H1 (cell line): Measurements from ENCODE around the gene MEGF11. TPM values are rescaled to one million over a fixed set of nuclear protein-coding genes. Genes with fewer than 3 reads are reported as not detected.

Experiments used
- CTCF ChIA-PET: fragments of 300-600 bp; sonication (Branson Sonifier 250); formaldehyde crosslinking; loops from one replicate; lab custom pipeline; 2021; ENCODE audit not compliant: partially characterized antibody; lab: Charles Lee
- POLR2A ChIA-PET: fragments of 300-600 bp; sonication (Branson Sonifier 250); formaldehyde crosslinking; loops from one replicate; lab custom pipeline; 2021; ENCODE audit warnings: inconsistent platforms; ENCODE audit not compliant: partially characterized antibody; lab: Charles Lee
- DNase-seq, 2 experiments: peaks; one replicate each; pipeline versions ENCODE4 v3.0.0 to v3.0.0-alpha.2; 2010 to 2022; ENCODE audit warnings: low spot score in 2 of 2, low read depth in 1 of 2, mixed read lengths in 1 of 2
- FAIRE-seq: peaks from 2 replicates; lab custom pipeline; 2011; peaks lifted over from hg19 to GRCh38; lab: Jason Lieb, UNC
- H2AFZ ChIP-seq: 2 replicates; pipeline ENCODE4 v1.8.1; 2012; ENCODE audit warnings: low read length, inconsistent platforms
- H2AK5ac ChIP-seq: 2 replicates; pipeline ENCODE4 v1.6.1; 2013; ENCODE audit warnings: low read depth, low read length
- H2BK120ac ChIP-seq: replicated peaks from 2 replicates; pipeline ENCODE3; 2013; ENCODE audit warnings: low read depth, low read length, inconsistent platforms
- H2BK12ac ChIP-seq: 2 replicates; pipeline ENCODE4 v1.6.1; 2013; ENCODE audit warnings: low read depth, low read length
- H2BK15ac ChIP-seq: 2 replicates; pipeline ENCODE4 v1.6.1; 2013; ENCODE audit warnings: low read length
- H2BK20ac ChIP-seq: 2 replicates; pipeline ENCODE4 v1.6.1; 2013; ENCODE audit warnings: low read length
- H2BK5ac ChIP-seq: 2 replicates; pipeline ENCODE4 v1.6.1; 2013; ENCODE audit warnings: low read depth, low read length
- H3K14ac ChIP-seq: 2 replicates; pipeline ENCODE4 v1.6.1; 2013; ENCODE audit warnings: inconsistent platforms; ENCODE audit not compliant: insufficient read length
- H3K18ac ChIP-seq: 2 replicates; pipeline ENCODE4 v1.6.1; 2013; ENCODE audit warnings: low read length; ENCODE audit errors: extremely low read depth
- H3K23ac ChIP-seq: 2 replicates; pipeline ENCODE4 v1.6.1; 2013; ENCODE audit warnings: inconsistent platforms; ENCODE audit not compliant: insufficient read length
- H3K23me2 ChIP-seq: 2 replicates; pipeline ENCODE4 v1.6.1; 2013; ENCODE audit warnings: low read depth, low read length
- H3K27ac ChIP-seq: 2 replicates; pipeline ENCODE4 v1.6.1; 2011; ENCODE audit warnings: low read depth, low read length, inconsistent platforms
- H3K27me3 ChIP-seq, 4 experiments: replicated peaks in 1 of 4; 1 replicate in 1 of 4; 2 replicates in 3 of 4; pipeline versions ENCODE4 v1.6.1 to v1.8.1; 2011 to 2013; ENCODE audit warnings: low read length in 3 of 4, mild to moderate bottlenecking in 3 of 4, inconsistent platforms in 2 of 4, mixed read lengths in 2 of 4, moderate library complexity in 1 of 4; ENCODE audit not compliant: control insufficient read depth in 3 of 4, insufficient read depth in 3 of 4; ENCODE audit errors: extremely low read depth in 1 of 4
- H3K36me3 ChIP-seq, 4 experiments: 2 replicates each; pipeline versions ENCODE4 v1.6.1 to v1.8.1; 2011 to 2013; ENCODE audit warnings: mild to moderate bottlenecking in 4 of 4, low read length in 3 of 4, moderate library complexity in 2 of 4, control low read depth in 1 of 4, inconsistent platforms in 1 of 4; ENCODE audit not compliant: insufficient read depth in 4 of 4, control insufficient read depth in 2 of 4
- H3K4ac ChIP-seq: replicated peaks from 2 replicates; pipeline ENCODE3; 2013; ENCODE audit warnings: low read length, low read depth, mixed read lengths, inconsistent platforms; ENCODE audit not compliant: insufficient read length
- H3K4me1 ChIP-seq, 4 experiments: replicated peaks in 1 of 4; 1 replicate in 1 of 4; 2 replicates in 3 of 4; pipeline versions ENCODE4 v1.6.1 to v1.8.1; 2011 to 2013; ENCODE audit warnings: low read length in 3 of 4, inconsistent platforms in 2 of 4, mixed read lengths in 1 of 4; ENCODE audit not compliant: insufficient read depth in 4 of 4, control insufficient read depth in 3 of 4
- H3K4me2 ChIP-seq, 2 experiments: 2 replicates each; pipeline versions ENCODE4 v1.6.1 to v1.8.1; 2011 to 2013; ENCODE audit warnings: low read depth in 2 of 2, low read length in 2 of 2, control low read depth in 1 of 2, inconsistent platforms in 1 of 2, mild to moderate bottlenecking in 1 of 2; ENCODE audit not compliant: insufficient read depth in 1 of 2
- H3K4me3 ChIP-seq, 4 experiments: fragments of 200-600, 300-600 bp in 1 of 4; sonication (generic), shearing (Covaris generic), sonication (Bioruptor Twin) in 1 of 4; 2 replicates each; pipeline versions ENCODE4 v1.5.1 to v1.8.1; 2011 to 2016; ENCODE audit warnings: low read length in 4 of 4, low read depth in 3 of 4, control low read depth in 2 of 4, inconsistent platforms in 2 of 4, mild to moderate bottlenecking in 2 of 4, mixed read lengths in 1 of 4, moderate library complexity in 1 of 4; ENCODE audit not compliant: insufficient read depth in 2 of 4; ENCODE audit errors: extremely low read depth in 1 of 4
- H3K56ac ChIP-seq: replicated peaks from 2 replicates; pipeline ENCODE3; 2013; ENCODE audit warnings: low read depth, mild to moderate bottlenecking, mixed read lengths, low read length, inconsistent platforms; ENCODE audit not compliant: insufficient read length
- H3K79me1 ChIP-seq: 2 replicates; pipeline ENCODE4 v1.6.1; 2013; ENCODE audit warnings: low read depth, low read length, control low read depth
- H3K79me2 ChIP-seq, 2 experiments: 2 replicates each; pipeline versions ENCODE4 v1.6.1 to v1.8.1; 2012 to 2013; ENCODE audit warnings: low read length in 2 of 2, mild to moderate bottlenecking in 2 of 2, inconsistent platforms in 1 of 2; ENCODE audit not compliant: insufficient read depth in 2 of 2, control insufficient read depth in 1 of 2
- H3K9ac ChIP-seq, 4 experiments: replicated peaks in 1 of 4; 1 replicate in 1 of 4; 2 replicates in 3 of 4; pipeline versions ENCODE4 v1.6.1 to v1.8.1; 2011 to 2013; ENCODE audit warnings: low read depth in 3 of 4, low read length in 3 of 4, control low read depth in 2 of 4, mild to moderate bottlenecking in 2 of 4, moderate library complexity in 2 of 4, inconsistent platforms in 1 of 4; ENCODE audit errors: extremely low read depth in 1 of 4
- H3K9me3 ChIP-seq, 2 experiments: 2 replicates each; pipeline versions ENCODE4 v1.6.1 to v1.8.1; 2012 to 2013; ENCODE audit warnings: mild to moderate bottlenecking in 2 of 2, moderate library complexity in 2 of 2, control low read depth in 1 of 2, inconsistent platforms in 1 of 2, low read depth in 1 of 2, low read length in 1 of 2, mixed read lengths in 1 of 2; ENCODE audit not compliant: insufficient read depth in 2 of 2
- H4K20me1 ChIP-seq, 2 experiments: replicated peaks in 1 of 2; 2 replicates each; pipeline versions ENCODE3 to v1.8.1; 2011 to 2013; ENCODE audit warnings: inconsistent platforms in 2 of 2, low read length in 2 of 2, mild to moderate bottlenecking in 1 of 2; ENCODE audit not compliant: insufficient read depth in 2 of 2, control insufficient read depth in 1 of 2
- H4K5ac ChIP-seq: 2 replicates; pipeline ENCODE4 v1.6.1; 2013; ENCODE audit warnings: low read length, low read depth, mixed read lengths, inconsistent platforms; ENCODE audit not compliant: insufficient read length
- H4K8ac ChIP-seq: 2 replicates; pipeline ENCODE4 v1.8.0; 2013; ENCODE audit warnings: mild to moderate bottlenecking, moderate library complexity, low read length, inconsistent platforms; ENCODE audit not compliant: insufficient read depth; ENCODE audit errors: extremely low read depth
- H4K91ac ChIP-seq: replicated peaks from 2 replicates; pipeline ENCODE3; 2013; ENCODE audit warnings: low read length, mixed read lengths, inconsistent platforms; ENCODE audit not compliant: insufficient read length
- ASH2L ChIP-seq: fragments of 200-600, 300-600 bp; sonication (generic); IDR thresholded peaks from one replicate; pipeline ENCODE4 v1.7.1; 2017; ENCODE audit warnings: low read length
- EP300 ChIP-seq, 2 experiments: IDR thresholded peaks; 1 replicate in 1 of 2; 2 replicates in 1 of 2; pipeline ENCODE4 v1.6.1; 2011 to 2012; ENCODE audit warnings: low read depth in 2 of 2, low read length in 2 of 2, mild to moderate bottlenecking in 2 of 2, borderline replicate concordance in 1 of 2, inconsistent platforms in 1 of 2, moderate library complexity in 1 of 2
- POU5F1 ChIP-seq: IDR thresholded peaks from 2 replicates; pipeline ENCODE4 v1.6.1; 2011; ENCODE audit warnings: low read depth, mild to moderate bottlenecking, low read length, moderate library complexity
- SAP30 ChIP-seq: fragments of 300-600 bp; sonication (generic); IDR thresholded peaks from 2 replicates; pipeline ENCODE4 v1.7.1; 2012; ENCODE audit warnings: low read length, moderate library complexity, mild to moderate bottlenecking, inconsistent platforms; ENCODE audit not compliant: insufficient read depth, insufficient replicate concordance
- SP1 ChIP-seq: IDR thresholded peaks from 2 replicates; pipeline ENCODE4 v1.6.1; 2011; ENCODE audit warnings: low read depth, low read length
- SRF ChIP-seq: IDR thresholded peaks from 2 replicates; pipeline ENCODE4 v1.6.1; 2011; ENCODE audit warnings: mild to moderate bottlenecking, low read depth, low read length, moderate library complexity
- YY1 ChIP-seq: IDR thresholded peaks from 2 replicates; pipeline ENCODE4 v1.6.1; 2011; ENCODE audit warnings: low read depth, mild to moderate bottlenecking, low read length
- WGBS, 2 experiments: shearing (Covaris generic) in 1 of 2; methylation state at CpG; one replicate each; pipeline versions ENCODE4 v1.1.6 to v1.1.7; 2013 to 2015; ENCODE audit warnings: low lambda C conversion rate in 2 of 2, mixed read lengths in 2 of 2, inconsistent platforms in 1 of 2, low coverage in 1 of 2, missing lambda C conversion rate in 1 of 2; ENCODE audit not compliant: insufficient replicate concordance in 2 of 2, insufficient coverage in 1 of 2, insufficient read length in 1 of 2; ENCODE audit errors: extremely low coverage in 1 of 2, missing lambda C conversion rate in 1 of 2; 5-methylcytosine and 5-hydroxymethylcytosine counted together
- polyA plus RNA-seq, 7 experiments: library from polyadenylated mRNA; depleted of rRNA in 3 of 7; stranded (reverse) in 5 of 7; unstranded in 2 of 7; fragments of >200 nt in 5 of 7; fragments of 200-250 nt in 2 of 7; gene quantifications; 1 replicate in 5 of 7; 2 replicates in 1 of 7; 4 replicates in 1 of 7; pipeline versions ENCODE4 v1.2.1 to v1.2.3, GENCODE V29; 2011 to 2013; ENCODE audit warnings: missing spikeins in 2 of 7, mixed read lengths in 2 of 7
- total RNA-seq: library from RNA; stranded (reverse); fragmentation: NEBNext Ultra II Directional; extraction: Animal tissue kit (Norgen Biotek cat#: 25700); gene quantifications from 2 replicates; pipeline ENCODE4 v1.2.1, GENCODE V29; 2021
- TF ChIP-seq, protein P1 (sequence below): IDR thresholded peaks from 2 replicates; pipeline ENCODE4 v1.6.1; 2012; ENCODE audit warnings: inconsistent platforms
- TF ChIP-seq, protein P2 (sequence below): IDR thresholded peaks from 2 replicates; pipeline ENCODE4 v1.6.1; 2011; ENCODE audit warnings: low read length, improper control_type of control experiment

MEGF11 gene
- total and polyA plus RNA-seq, 2 of the 8 experiments (the other 6 are each of a cell fraction or from before 2014, with no cell fraction given) = 4.4 to 4.8 TPM

DNA sequence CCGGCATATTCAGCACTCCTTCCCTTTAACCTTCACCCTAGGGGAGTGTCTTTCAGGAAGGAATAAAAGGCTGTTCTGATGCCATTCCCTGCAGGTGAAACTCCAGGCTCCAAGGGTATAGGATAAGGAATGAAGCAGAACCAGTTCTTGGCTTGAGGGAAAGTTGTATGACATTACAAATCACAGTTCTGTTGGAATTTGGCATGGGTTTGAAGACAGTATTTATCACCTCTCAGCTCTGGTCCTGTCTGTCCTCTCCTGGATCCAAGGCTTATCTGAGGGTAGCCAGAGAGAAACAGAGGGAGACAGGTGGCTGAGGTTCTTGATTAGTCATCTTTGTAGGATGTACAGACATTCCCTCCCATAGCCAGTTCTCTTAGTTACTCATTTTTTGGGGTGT lies 347.2 kb downstream of the MEGF11 start:
- no peaks in the 10 kb centered on the region for H3K79me2 ChIP-seq
- no peak overlapping the region for H3K27ac ChIP-seq
- H3K79me1 ChIP-seq = peaks cover 2% of the 10 kb centered on the region; the same call in 1 of the 2 replicates
- H2BK120ac ChIP-seq = no peak overlapping the region
- no peak overlapping the region for H4K8ac ChIP-seq
- H3K36me3 ChIP-seq = peaks cover 0 to 28% (median 8%) of the 10 kb centered on the region in 4 experiments
- no peaks in the 10 kb centered on the region for H3K9me3 ChIP-seq
- DNase-seq = peak in 1 of 2 experiments; percentile 28
- H4K5ac ChIP-seq = no peak overlapping the region
- 0 out of 4 replicates have a peak overlapping the region, but pooled peaks of 1 of the 2 experiments have one; percentile 9 for H3K4me2 ChIP-seq
- H2BK20ac ChIP-seq = no peak overlapping the region
- no peak overlapping the region for H3K56ac ChIP-seq
- H3K23ac ChIP-seq = no peak overlapping the region
- H3K14ac ChIP-seq = no peak overlapping the region
- H4K91ac ChIP-seq = no peak overlapping the region
- WGBS, 2 experiments = 67% methylated on average over 1 of the region's 1 CpG; no CpG with 5 or more reads in 1 of the 2 experiments
- H3K4me1 ChIP-seq = peaks cover 0 to 5% (median 3%) of the 10 kb centered on the region in 4 experiments; a peak in 4 of 7 replicates
- no peak overlapping the region for H3K4me3 ChIP-seq
- no peak overlapping the region for H3K4ac ChIP-seq
- H2BK5ac ChIP-seq = no peak overlapping the region
- H4K20me1 ChIP-seq = peaks cover 4 to 5% of the 10 kb centered on the region in 2 experiments
- no peaks in the 10 kb centered on the region for H3K27me3 ChIP-seq
- no peaks in the 10 kb centered on the region for H3K23me2 ChIP-seq
- H2BK15ac ChIP-seq = no peak overlapping the region
- no peak for FAIRE-seq
- ChIA-PET POLR2A (no interaction called here), CTCF (interaction anchor here (1.2 to 1.4 kb wide), 2 partner anchors 11 to 37 kb away, joined by 3 to 4 read pairs; partner anchors contain the start of gene RAB11A)
- H2BK12ac ChIP-seq = no peak overlapping the region
- no peak overlapping the region for H2AFZ ChIP-seq
- H3K9ac ChIP-seq = no peak overlapping the region
- no peak for TF ChIP-seq SRF
- peak; percentile 65; the same call in 1 of the 2 replicates for TF ChIP-seq SP1
- no peak for TF ChIP-seq SAP30
- TF ChIP-seq, protein P1, sequence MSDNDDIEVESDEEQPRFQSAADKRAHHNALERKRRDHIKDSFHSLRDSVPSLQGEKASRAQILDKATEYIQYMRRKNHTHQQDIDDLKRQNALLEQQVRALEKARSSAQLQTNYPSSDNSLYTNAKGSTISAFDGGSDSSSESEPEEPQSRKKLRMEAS = no peak
- TF ChIP-seq, protein P2, sequence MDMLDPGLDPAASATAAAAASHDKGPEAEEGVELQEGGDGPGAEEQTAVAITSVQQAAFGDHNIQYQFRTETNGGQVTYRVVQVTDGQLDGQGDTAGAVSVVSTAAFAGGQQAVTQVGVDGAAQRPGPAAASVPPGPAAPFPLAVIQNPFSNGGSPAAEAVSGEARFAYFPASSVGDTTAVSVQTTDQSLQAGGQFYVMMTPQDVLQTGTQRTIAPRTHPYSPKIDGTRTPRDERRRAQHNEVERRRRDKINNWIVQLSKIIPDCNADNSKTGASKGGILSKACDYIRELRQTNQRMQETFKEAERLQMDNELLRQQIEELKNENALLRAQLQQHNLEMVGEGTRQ = no peak
- no peak for TF ChIP-seq POU5F1
- TF ChIP-seq YY1 = no peak
- peak; percentile 34 for TF ChIP-seq ASH2L
- TF ChIP-seq EP300 (IDR thresholded peaks at IDR 0.05; ENCODE audit: borderline replicate concordance in 1 of 2, low read depth in 2 of 2, low read length in 2 of 2) = no peak
- no peak overlapping the region for H3K18ac ChIP-seq
- no peak overlapping the region for H2AK5ac ChIP-seq
